NCI-H526 treated with DMSO at 0.1 percent for 48 hours (cell line): ENCODE results near the gene LRP1.
A peak's percentile ranks its signal among the peaks of the same experiment; 100 is the strongest.

Experiments
- DNase-seq: peaks from one replicate; lab custom pipeline; 2025; lab: John Stamatoyannopoulos, UW

The LRP1 gene

GRCh38 chr12:57127726-57128518 is at the start of gene LRP1:
Gene LRP1, plus strand, starts transcription at chr12:57128483. Its CDS starts 482 bp downstream, at chr12:57128965.
- DNase-seq, result peak; percentile 59

- peak; percentile 99 for DNase-seq
These were observed 49.5 kb upstream of the LRP1 start, which contains the start of gene NEMP1 for GRCh38 chr12:57078519-57079404. Gene NEMP1, minus strand, starts transcription at chr12:57078791. Its CDS starts 46 bp downstream, at chr12:57078745.

- DNase-seq, result no peak
These were observed 48.5 kb upstream of the LRP1 start for GRCh38 chr12:57079821-57080220.

GRCh38 chr12:57080855-57081254 is 47.4 kb upstream of the LRP1 start:
- no peak for DNase-seq

GRCh38 chr12:57085999-57086492 is 42.2 kb upstream of the LRP1 start:
- DNase-seq, result no peak

- peak; percentile 57 for DNase-seq
These were observed 41.7 kb upstream of the LRP1 start for GRCh38 chr12:57086493-57087009.

GRCh38 chr12:57087010-57087690 is 41.1 kb upstream of the LRP1 start:
- DNase-seq, result peak; percentile 11

- DNase-seq, result no peak
These were observed 40.5 kb upstream of the LRP1 start for GRCh38 chr12:57087691-57088353.

- DNase-seq, result peak; percentile 81
These were observed 39.7 kb upstream of the LRP1 start, which contains the start of gene NAB2 for GRCh38 chr12:57088354-57089270. Gene NAB2, plus strand, starts transcription at chr12:57089114. Its CDS starts 158 bp downstream, at chr12:57089272.

GRCh38 chr12:57089271-57090245 is 38.7 kb upstream of the LRP1 start:
- no peak for DNase-seq

- no peak for DNase-seq
These were observed 37.8 kb upstream of the LRP1 start for GRCh38 chr12:57090490-57090889.

- no peak for DNase-seq
These were observed 37.2 kb upstream of the LRP1 start for GRCh38 chr12:57090924-57091637.

- DNase-seq, result no peak
These were observed 36.4 kb upstream of the LRP1 start for GRCh38 chr12:57091638-57092528.

- no peak for DNase-seq
These were observed 35.8 kb upstream of the LRP1 start for GRCh38 chr12:57092529-57092862.

- no peak for DNase-seq
These were observed 35.3 kb upstream of the LRP1 start for GRCh38 chr12:57092876-57093414.

- no peak for DNase-seq
These were observed 34.7 kb upstream of the LRP1 start for GRCh38 chr12:57093415-57094207.
